NCI-H82 treated with DMSO at 0.1 percent for 48 hours (cell line): ENCODE results near the gene CERS6.

Experiments used
- DNase-seq: peaks from one replicate; lab custom pipeline; 2025; ENCODE audit not compliant: unreplicated experiment; lab: John Stamatoyannopoulos, UW

The CERS6 gene

GRCh38 chr2:168819050-168819715 lies 363.1 kb downstream of the CERS6 start:
- DNase-seq = no peak

- no peak for DNase-seq
These were observed 363.9 kb downstream of the CERS6 start for GRCh38 chr2:168819829-168820489.

GRCh38 chr2:168821577-168821976 lies 365.5 kb downstream of the CERS6 start:
- DNase-seq = no peak

GRCh38 chr2:168821992-168822391 lies 365.9 kb downstream of the CERS6 start:
- no peak for DNase-seq
